ENCODE results near the gene ABHD10.

- TF ChIP-seq REST (IDR thresholded peaks at IDR 0.05; ENCODE audit: low read depth) = no peak
- no peak for TF ChIP-seq TAF1 (IDR thresholded peaks at IDR 0.05; ENCODE audit: low read depth)
Measured at GRCh38 chr3:112004187-112004586, 25.4 kb downstream of the ABHD10 start.
